HuH-7 (cell line): ENCODE measurements around the gene CDC14B.
A peak's percentile ranks its signal among the peaks of the same experiment; 100 is the strongest.

Experiments
- DNase-seq: peaks from one replicate; pipeline ENCODE4 v3.0.0; 2011; ENCODE audit warnings: low spot score

Gene CDC14B

GRCh38 chr9:96484521-96484931 lies 135.1 kb downstream of the CDC14B start:
- DNase-seq: no peak

GRCh38 chr9:96483733-96484390 lies 135.8 kb downstream of the CDC14B start:
- DNase-seq: no peak

- DNase-seq: no peak
These were observed 136.4 kb downstream of the CDC14B start for GRCh38 chr9:96483197-96483596.

GRCh38 chr9:96482476-96482875 lies 137.2 kb downstream of the CDC14B start:
- DNase-seq: no peak

GRCh38 chr9:96480736-96481135 lies 138.9 kb downstream of the CDC14B start:
- DNase-seq: no peak

GRCh38 chr9:96478829-96479371 lies 140.7 kb downstream of the CDC14B start:
- no peak for DNase-seq

- no peak for DNase-seq
These were observed 143.1 kb downstream of the CDC14B start for GRCh38 chr9:96476591-96476990.

- DNase-seq: no peak
These were observed 143.6 kb downstream of the CDC14B start for GRCh38 chr9:96476013-96476412.

GRCh38 chr9:96467784-96468183 lies 151.9 kb downstream of the CDC14B start:
- no peak for DNase-seq

- no peak for DNase-seq
These were observed 155.2 kb downstream of the CDC14B start for GRCh38 chr9:96464426-96464825.

- no peak for DNase-seq
These were observed 157.1 kb downstream of the CDC14B start for GRCh38 chr9:96462541-96462940.

- DNase-seq: no peak
These were observed 158.3 kb downstream of the CDC14B start for GRCh38 chr9:96461336-96461735.

- DNase-seq: no peak
These were observed 158.8 kb downstream of the CDC14B start for GRCh38 chr9:96460882-96461281.

- no peak for DNase-seq
These were observed 159.2 kb downstream of the CDC14B start for GRCh38 chr9:96460470-96460869.

- DNase-seq: no peak
These were observed 160.2 kb downstream of the CDC14B start for GRCh38 chr9:96459268-96460007.

GRCh38 chr9:96458226-96458625 lies 161.4 kb downstream of the CDC14B start:
- no peak for DNase-seq

- no peak for DNase-seq
These were observed 162.4 kb downstream of the CDC14B start for GRCh38 chr9:96457266-96457665.

- DNase-seq: peak; percentile 45
These were observed 166.0 kb downstream of the CDC14B start for GRCh38 chr9:96453625-96454024.

- peak; percentile 59 for DNase-seq
These were observed 168.8 kb downstream of the CDC14B start for GRCh38 chr9:96450613-96451528.
